Urinary bladder (tissue), 4 donors: ENCODE measurements around the gene PML. TPM values are rescaled to one million over a fixed set of nuclear protein-coding genes. Genes with fewer than 3 reads are reported as not detected.
"Not testable (repeated sequence)": the region's sequence is repeated elsewhere in the genome, so short reads cannot be mapped to it uniquely, and the experiment has no call there.

Experiments used
- DNase-seq: peaks from one replicate; pipeline ENCODE4 v3.0.0-alpha.2; 2015; ENCODE audit errors: extremely low spot score
- H3K27ac ChIP-seq: one replicate; pipeline ENCODE4 v1.5.1; 2013; ENCODE audit warnings: low read depth, mild to moderate bottlenecking, moderate library complexity
- H3K36me3 ChIP-seq: one replicate; pipeline ENCODE4 v1.6.1; 2013; ENCODE audit warnings: mild to moderate bottlenecking, moderate library complexity; ENCODE audit not compliant: insufficient read depth
- H3K4me1 ChIP-seq: one replicate; pipeline ENCODE4 v1.6.1; 2013; ENCODE audit warnings: mild to moderate bottlenecking, moderate library complexity; ENCODE audit not compliant: insufficient read depth
- H3K4me3 ChIP-seq: one replicate; pipeline ENCODE4 v1.5.1; 2013; ENCODE audit warnings: low read depth, low read length
- WGBS: extraction: QIAGEN DNeasy Blood & Tissue Kit; methylation state at CpG from one replicate; pipeline ENCODE4 v1.1.7; 2013; 5-methylcytosine and 5-hydroxymethylcytosine counted together
- polyA plus RNA-seq: library from polyadenylated mRNA; stranded (reverse); fragments of 200-250 nt; gene quantifications from one replicate; pipeline ENCODE4 v1.2.3, GENCODE V29; 2013
- total RNA-seq: library from RNA; depleted of rRNA; stranded (reverse); fragments of >200 nt; gene quantifications from one replicate; pipeline ENCODE4 v1.2.3, GENCODE V29; 2014
- donor health status: healthy with polysubstance abuse.
- donor health status: healthy.

Gene PML
- total and polyA plus RNA-seq, 2 donors: 22.3 to 36.5 TPM

DNA sequence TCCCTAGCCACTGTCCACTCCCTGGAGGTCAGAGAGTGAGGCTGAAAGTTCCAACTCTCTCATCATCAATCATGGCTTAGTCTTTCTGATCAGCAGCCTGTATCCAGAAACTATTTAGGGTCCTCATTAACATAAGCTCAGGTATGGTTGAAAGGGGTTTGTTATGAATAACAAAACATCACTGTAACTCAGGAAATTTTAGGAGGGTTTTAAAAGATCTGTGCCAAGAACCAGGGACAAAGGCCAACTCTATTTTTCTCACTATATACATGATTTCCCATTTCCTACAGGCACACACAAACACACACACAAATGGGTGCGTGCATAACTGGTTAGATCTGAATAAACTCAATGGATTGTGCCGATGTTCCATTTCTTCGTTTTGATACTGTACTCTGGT lies 26.1 kb upstream of the PML start:
- Histone ChIP-seq H3K36me3 (no peaks in the 10 kb centered on the region), H3K27ac (no peak overlapping the region), H3K4me1 (no peaks in the 10 kb centered on the region), H3K4me3 (no peak overlapping the region)
- DNase-seq: no peak
- WGBS: 93% methylated on average over 3 of the region's 3 CpGs

DNA sequence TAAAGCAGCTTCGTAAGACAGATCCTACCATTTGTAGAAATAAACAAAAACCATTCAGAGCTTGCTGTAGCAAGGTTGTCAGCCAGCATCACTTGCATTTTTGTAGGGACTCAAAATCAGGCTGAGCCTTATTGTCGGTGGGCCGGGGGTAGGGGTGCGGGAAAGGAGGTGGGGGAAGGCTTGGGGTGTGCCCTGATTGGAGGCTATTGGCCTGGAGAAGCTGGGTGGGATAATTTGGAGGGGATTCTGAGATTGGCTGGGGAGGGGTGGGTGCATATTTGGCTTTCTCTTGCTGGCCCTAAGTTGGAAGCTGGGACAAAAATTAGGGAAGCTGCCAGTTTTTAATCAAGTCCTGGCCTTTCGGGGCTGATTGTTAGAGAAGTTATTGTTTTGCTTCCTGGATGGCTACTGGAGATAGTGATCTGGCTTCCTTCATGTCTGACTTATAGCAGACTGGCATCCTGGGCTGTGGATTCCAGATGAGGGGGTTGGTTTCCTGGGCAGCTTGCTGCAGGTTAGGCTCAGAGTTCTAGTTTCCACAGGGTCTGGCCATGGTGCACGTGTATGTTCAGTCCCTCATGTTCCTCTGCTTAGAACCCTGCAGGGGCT lies 25.3 kb upstream of the PML start:
- no peaks in the 10 kb centered on the region for H3K4me1 ChIP-seq
- 86% methylated on average over 6 of the region's 6 CpGs for WGBS
- H3K36me3 ChIP-seq: no peaks in the 10 kb centered on the region
- H3K4me3 ChIP-seq: no peak overlapping the region
- no peak for DNase-seq
- H3K27ac ChIP-seq: no peak overlapping the region

DNA sequence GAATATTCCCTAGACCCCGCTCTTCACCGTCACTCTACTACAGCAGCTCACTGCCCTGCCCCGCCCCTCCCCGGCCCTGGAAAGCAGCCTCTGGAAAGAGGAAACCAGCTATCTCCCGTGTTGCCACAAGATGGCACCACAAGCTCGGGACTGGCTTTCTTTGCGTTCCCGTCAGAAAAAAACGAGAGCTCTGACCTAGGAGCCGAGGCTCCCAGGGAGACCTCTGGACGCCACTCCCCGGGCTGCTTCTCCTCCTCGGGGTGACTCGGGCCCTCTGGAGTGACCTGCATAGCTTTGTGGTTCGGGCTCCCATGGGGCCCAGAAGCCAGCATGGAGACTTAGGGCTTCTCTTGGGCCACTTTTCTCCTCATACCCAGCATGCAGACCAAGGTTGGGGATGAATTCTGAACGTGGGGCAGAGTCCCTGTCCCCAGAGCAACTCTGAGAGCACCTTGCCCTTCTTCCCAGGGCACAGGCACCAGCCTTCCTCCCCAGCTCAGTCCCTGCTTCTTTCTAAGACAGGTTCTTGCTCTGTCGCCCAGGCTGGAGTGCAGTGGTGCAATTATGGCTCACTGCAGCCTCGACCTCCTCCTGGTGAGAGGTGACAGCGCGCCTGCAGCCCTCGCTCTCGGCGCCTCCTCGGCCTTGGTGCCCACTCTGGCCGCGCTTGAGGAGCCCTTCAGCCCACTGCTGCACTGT lies 21.4 kb upstream of the PML start:
- H3K36me3 ChIP-seq: no peaks in the 10 kb centered on the region
- DNase-seq: peak; percentile 75
- no peaks in the 10 kb centered on the region for H3K4me1 ChIP-seq
- H3K27ac ChIP-seq: no peak overlapping the region
- WGBS: 31% methylated on average over 26 of the region's 26 CpGs
- peak overlapping the region; percentile 11 for H3K4me3 ChIP-seq

DNA sequence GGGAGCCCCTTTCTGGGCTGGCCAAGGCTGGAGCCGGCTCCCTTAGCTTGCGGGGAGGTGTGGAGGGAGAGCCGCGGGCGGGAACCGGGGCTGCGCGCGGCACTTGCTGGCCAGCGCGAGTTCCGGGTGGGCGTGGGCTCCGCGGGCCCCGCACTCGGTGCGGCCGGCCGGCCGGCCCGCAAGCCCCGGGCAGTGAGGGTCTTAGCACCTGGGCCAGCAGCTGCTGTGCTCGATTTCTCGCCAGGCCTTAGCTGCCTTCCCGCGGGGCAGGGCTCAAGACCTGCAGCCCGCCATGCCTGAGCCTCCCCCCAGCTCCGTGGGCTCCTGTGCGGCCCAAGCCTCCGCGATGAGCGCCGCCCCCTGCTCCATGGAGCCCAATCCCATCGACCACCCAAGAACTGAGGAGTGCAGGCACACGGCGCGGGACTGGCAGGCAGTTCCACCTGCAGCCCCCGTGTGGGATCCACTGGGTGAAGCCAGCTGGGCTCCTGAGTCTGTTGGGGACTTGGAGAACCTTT lies 20.8 kb upstream of the PML start:
- DNase-seq, H3K4me3 ChIP-seq, H3K4me1 ChIP-seq, H3K27ac ChIP-seq, H3K36me3 ChIP-seq: not testable (repeated sequence)
- 83% methylated on average over 39 of the region's 39 CpGs for WGBS

DNA sequence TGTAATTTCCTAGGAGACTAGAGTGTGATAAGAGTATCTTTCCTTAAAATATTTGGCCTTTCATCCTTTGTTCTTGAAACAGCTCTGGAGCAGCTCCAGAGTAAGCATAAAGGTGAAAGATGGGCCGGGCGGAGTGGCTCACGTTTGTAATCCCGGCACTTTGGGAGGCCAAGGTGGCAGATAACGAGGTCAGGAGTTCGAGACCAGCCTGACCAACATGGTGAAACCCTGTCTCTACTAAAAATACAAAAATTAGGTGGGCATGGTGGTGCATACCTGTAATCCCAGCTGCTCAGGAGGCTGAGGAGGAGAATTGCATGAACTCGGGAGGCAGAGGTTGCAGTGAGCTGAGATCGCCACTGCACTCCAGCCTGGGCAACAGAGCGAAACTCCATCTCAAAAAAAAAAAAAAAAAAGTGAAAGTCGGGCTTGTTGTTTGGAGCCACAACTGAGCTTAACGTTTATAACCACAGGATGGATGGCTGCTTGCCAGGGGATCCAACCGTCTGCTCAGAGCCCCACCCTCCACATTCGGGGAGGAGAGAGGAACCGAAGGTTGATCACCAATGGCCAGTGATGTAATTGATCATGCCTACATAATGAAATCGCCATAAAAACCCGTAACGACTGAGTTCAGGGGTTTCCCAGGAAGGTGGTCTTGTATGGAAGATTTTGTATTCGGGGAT lies 18.9 kb upstream of the PML start:
- 45% methylated on average over 18 of the region's 18 CpGs for WGBS

DNA sequence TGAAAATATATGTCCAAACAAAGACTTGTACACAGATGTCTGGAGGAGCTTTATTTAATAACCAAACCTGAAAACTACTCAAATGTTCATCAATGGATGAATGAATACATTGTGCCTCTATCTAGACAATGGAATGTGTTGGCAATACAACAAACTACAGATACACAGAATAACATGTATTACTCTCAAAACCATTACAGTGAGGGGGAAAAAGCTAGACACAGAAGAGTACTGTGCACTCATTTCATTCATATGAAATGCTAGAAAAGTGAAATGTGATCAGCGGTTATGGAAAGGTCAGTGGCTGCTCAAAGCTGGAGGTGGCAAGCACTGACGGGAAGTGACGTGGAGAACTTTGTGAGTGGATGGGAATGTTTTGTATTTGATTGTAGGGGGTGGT lies 15.6 kb upstream of the PML start:
- H3K27ac ChIP-seq: no peak overlapping the region
- no peaks in the 10 kb centered on the region for H3K36me3 ChIP-seq
- peaks cover 1% of the 10 kb centered on the region for H3K4me1 ChIP-seq
- no peak for DNase-seq
- H3K4me3 ChIP-seq: no peak overlapping the region
- 90% methylated on average over 3 of the region's 3 CpGs for WGBS

More for the DNA sequence above, 18.9 kb upstream of the PML start:
- H3K4me1 ChIP-seq, H3K4me3 ChIP-seq, DNase-seq, H3K36me3 ChIP-seq, H3K27ac ChIP-seq: not testable (repeated sequence)

DNA sequence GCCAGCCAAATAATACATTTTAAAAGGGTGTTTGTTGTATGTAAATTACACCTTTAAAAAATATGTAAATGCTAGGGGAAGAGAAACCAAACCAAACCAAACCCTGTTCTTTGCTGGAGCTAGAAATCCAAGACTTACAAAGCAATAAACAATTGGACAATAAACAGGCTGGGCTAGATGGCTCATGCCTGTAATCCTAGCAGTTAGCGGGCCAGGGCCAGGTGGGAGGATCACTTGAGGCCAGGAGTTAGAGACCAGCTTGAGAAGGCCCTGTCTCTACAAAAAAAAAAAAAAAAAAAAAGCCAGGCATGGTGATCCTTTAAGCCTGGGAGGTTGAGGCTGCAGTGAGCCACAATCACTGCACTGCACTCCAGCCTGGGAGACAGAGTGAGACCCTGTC lies 14.9 kb upstream of the PML start:
- H3K27ac ChIP-seq: no peak overlapping the region
- 55% methylated on average over 1 of the region's 1 CpG for WGBS
- H3K4me3 ChIP-seq: no peak overlapping the region
- H3K4me1 ChIP-seq: peaks cover 1% of the 10 kb centered on the region
- no peak for DNase-seq
- H3K36me3 ChIP-seq: no peaks in the 10 kb centered on the region

DNA sequence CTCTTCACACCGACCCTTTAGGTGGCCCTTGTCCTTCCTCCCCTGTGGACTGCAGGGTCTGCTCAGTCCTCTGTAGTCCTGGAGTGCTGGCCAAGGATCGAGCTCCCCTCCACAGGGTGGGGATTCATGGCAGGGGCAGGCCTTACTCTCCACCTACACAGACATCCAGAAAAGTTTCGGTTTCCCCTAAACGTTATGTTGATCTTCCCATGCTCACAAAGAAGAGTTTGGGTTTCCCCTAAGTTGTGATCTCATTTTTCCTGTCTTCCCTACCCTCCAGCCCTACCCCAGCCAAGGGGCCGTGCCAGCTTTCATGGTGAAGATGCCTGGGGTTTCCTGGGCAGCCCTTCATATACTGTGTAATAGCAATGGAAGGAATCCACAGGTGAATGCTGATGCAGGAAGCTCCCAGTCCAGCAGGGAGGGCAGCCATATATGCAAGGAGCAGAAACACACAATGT lies 12.7 kb upstream of the PML start:
- 30% methylated on average over 5 of the region's 5 CpGs for WGBS
- no peak for DNase-seq
- peaks cover 1% of the 10 kb centered on the region for H3K4me1 ChIP-seq
- no peak overlapping the region for H3K4me3 ChIP-seq
- peak overlapping the region; percentile 43 for H3K27ac ChIP-seq
- no peaks in the 10 kb centered on the region for H3K36me3 ChIP-seq

DNA sequence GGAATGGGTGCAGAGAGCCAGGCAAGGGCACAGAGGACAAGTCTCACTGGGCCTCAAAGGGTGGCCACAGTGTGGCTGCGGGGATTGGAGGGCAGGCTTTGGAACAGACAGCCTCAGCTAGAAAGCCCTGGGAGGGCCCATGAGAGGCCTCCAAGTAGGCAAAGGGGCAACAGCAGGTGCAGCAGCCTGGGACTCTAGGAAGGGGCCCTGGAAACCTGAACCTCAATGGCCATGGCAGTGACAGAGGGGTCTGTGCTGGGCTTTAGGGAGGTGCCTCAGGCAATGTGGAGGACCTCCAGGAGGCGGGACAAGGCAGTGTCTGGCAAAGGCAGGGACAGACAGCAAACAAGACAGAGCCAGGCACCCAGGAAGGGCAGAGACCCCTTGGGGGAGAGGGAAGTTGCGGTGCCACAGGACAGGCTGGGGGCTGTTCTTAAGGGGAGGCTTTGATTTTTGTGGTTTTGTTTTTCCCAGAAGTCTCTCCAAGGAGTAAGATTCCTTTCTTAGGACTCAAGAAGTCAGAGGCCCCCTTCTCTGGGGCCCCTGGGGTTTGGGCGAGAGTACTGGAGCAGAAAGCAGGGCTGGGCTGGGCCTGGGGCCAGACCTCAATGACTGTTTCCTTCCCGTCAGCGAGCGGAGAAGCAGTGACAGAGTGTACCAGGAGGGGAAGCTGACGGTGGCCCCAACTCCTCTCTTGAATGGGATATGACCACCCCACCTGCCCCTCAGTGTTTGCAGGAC lies 12.1 kb upstream of the PML start:
- Histone ChIP-seq H3K36me3 (no peaks in the 10 kb centered on the region), H3K4me3 (no peak overlapping the region), H3K4me1 (peaks cover 1% of the 10 kb centered on the region), H3K27ac (peak overlapping the region; percentile 88)
- DNase-seq: peak; percentile 75
- 10% methylated on average over 8 of the region's 8 CpGs for WGBS

DNA sequence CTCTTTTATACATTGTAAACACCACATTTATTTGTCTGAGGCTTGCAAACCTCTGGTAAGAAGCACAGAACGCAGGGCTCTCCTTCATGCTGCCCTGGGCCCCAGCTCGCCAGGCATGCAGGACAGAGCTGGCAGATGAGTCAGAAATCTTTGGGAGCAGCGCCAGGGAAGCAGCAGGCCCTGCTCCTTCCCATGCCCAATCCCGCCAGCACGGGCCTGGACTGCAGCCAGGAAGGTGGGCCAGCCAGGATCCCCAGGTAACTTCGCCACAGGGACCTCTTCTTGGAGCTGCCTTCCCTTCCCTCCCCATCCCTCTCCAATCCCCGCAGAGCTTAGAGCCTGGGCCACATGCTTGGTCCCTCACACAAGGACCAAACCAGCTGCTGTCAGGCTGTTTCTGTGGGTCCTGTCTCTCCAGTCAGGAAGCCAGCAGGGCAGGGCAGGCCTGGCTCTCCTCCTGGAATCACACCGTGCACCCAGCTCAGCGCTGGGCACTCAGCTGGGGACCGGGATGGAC lies 11.2 kb upstream of the PML start:
- Histone ChIP-seq H3K4me1 (peaks cover 1% of the 10 kb centered on the region), H3K4me3 (no peak overlapping the region), H3K27ac (peak overlapping the region; percentile 88), H3K36me3 (no peaks in the 10 kb centered on the region)
- 29% methylated on average over 10 of the region's 10 CpGs for WGBS
- no peak for DNase-seq

DNA sequence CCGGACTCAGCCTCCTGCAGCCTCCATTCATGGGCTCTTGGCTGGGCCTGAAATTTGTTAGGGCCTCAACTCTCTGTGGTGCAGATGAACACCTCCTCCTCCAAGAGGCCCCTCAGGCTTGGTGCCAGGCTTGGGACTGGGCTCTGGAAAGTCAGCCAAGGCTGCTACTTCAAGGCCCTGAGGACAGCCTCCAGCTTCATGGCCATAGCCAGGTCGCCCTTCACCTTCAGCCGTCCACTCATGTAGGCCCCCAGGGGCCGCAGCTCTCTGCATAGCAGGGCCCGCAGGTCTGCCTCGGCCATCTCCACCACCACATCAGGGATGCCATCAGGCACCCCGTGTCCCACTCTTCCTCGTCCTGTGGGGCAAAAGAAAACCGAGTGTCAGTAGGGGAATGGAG lies 10.7 kb upstream of the PML start:
- Histone ChIP-seq H3K27ac (peak overlapping the region; percentile 53), H3K36me3 (no peaks in the 10 kb centered on the region), H3K4me1 (peaks cover 1% of the 10 kb centered on the region), H3K4me3 (no peak overlapping the region)
- 87% methylated on average over 9 of the region's 9 CpGs for WGBS
- DNase-seq: no peak

DNA sequence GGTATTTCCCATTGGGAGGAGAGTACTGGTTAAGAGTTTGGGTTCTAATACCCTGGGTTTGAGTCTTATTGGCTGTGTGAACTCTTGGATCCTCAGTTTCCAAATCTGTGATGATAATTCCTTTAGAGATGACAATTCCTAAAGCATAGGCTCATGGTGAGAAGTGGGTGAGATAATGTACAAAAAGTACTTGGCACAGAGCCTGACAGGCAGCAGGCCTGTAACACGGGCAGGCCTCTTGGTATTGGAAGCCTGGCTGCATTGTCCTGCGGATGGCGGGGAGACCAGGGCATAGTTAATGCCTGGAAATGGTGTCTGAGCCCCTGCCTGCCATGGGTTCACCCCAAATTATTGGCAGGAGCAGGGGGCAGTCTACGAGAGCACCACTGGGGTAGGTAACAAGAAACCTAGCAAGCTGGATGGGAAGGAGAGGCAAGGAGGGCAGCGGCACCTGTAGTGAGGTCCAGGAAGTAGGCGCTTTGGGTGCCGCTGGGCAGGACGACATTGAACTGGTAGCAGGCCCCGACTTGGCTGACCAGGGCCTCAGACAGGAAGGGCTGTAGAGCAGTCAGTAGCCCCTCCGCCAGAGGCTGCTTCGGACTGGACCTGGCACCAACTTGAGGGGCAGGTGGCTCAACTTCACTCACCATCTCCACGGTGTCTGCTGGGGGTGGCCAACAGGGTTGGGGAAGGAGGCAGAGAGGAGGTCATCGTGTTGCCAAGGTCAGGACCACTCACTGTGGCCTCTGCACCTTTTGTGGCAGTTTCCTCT lies 10.1 kb upstream of the PML start:
- Histone ChIP-seq H3K4me3 (no peak overlapping the region), H3K27ac (no peak overlapping the region), H3K4me1 (peaks cover 1% of the 10 kb centered on the region), H3K36me3 (no peaks in the 10 kb centered on the region)
- WGBS: 79% methylated on average over 13 of the region's 13 CpGs
- DNase-seq: no peak
